H1 (cell line): Measurements from ENCODE around the gene CPXM2. TPM values are rescaled to one million over a fixed set of nuclear protein-coding genes. Genes with fewer than 3 reads are reported as not detected.
A peak's percentile ranks its signal among the peaks of the same experiment; 100 is the strongest.

Experiments used
- CTCF ChIA-PET: fragments of 300-600 bp; sonication (Branson Sonifier 250); formaldehyde crosslinking; loops from one replicate; lab custom pipeline; 2021; ENCODE audit not compliant: partially characterized antibody; lab: Charles Lee
- POLR2A ChIA-PET: fragments of 300-600 bp; sonication (Branson Sonifier 250); formaldehyde crosslinking; loops from one replicate; lab custom pipeline; 2021; ENCODE audit warnings: inconsistent platforms; ENCODE audit not compliant: partially characterized antibody; lab: Charles Lee
- DNase-seq, 2 experiments: peaks; one replicate each; pipeline versions ENCODE4 v3.0.0 to v3.0.0-alpha.2; 2010 to 2022; ENCODE audit warnings: low spot score in 2 of 2, low read depth in 1 of 2, mixed read lengths in 1 of 2
- FAIRE-seq: peaks from 2 replicates; lab custom pipeline; 2011; peaks lifted over from hg19 to GRCh38; lab: Jason Lieb, UNC
- H2AFZ ChIP-seq: 2 replicates; pipeline ENCODE4 v1.8.1; 2012; ENCODE audit warnings: low read length, inconsistent platforms
- H2AK5ac ChIP-seq: 2 replicates; pipeline ENCODE4 v1.6.1; 2013; ENCODE audit warnings: low read depth, low read length
- H2BK120ac ChIP-seq: replicated peaks from 2 replicates; pipeline ENCODE3; 2013; ENCODE audit warnings: low read depth, low read length, inconsistent platforms
- H2BK12ac ChIP-seq: 2 replicates; pipeline ENCODE4 v1.6.1; 2013; ENCODE audit warnings: low read depth, low read length
- H2BK15ac ChIP-seq: 2 replicates; pipeline ENCODE4 v1.6.1; 2013; ENCODE audit warnings: low read length
- H2BK20ac ChIP-seq: 2 replicates; pipeline ENCODE4 v1.6.1; 2013; ENCODE audit warnings: low read length
- H2BK5ac ChIP-seq: 2 replicates; pipeline ENCODE4 v1.6.1; 2013; ENCODE audit warnings: low read depth, low read length
- H3K14ac ChIP-seq: 2 replicates; pipeline ENCODE4 v1.6.1; 2013; ENCODE audit warnings: inconsistent platforms; ENCODE audit not compliant: insufficient read length
- H3K18ac ChIP-seq: 2 replicates; pipeline ENCODE4 v1.6.1; 2013; ENCODE audit warnings: low read length; ENCODE audit errors: extremely low read depth
- H3K23ac ChIP-seq: 2 replicates; pipeline ENCODE4 v1.6.1; 2013; ENCODE audit warnings: inconsistent platforms; ENCODE audit not compliant: insufficient read length
- H3K23me2 ChIP-seq: 2 replicates; pipeline ENCODE4 v1.6.1; 2013; ENCODE audit warnings: low read depth, low read length
- H3K27ac ChIP-seq: 2 replicates; pipeline ENCODE4 v1.6.1; 2011; ENCODE audit warnings: low read depth, low read length, inconsistent platforms
- H3K27me3 ChIP-seq, 4 experiments: replicated peaks in 1 of 4; 1 replicate in 1 of 4; 2 replicates in 3 of 4; pipeline versions ENCODE4 v1.6.1 to v1.8.1; 2011 to 2013; ENCODE audit warnings: low read length in 3 of 4, mild to moderate bottlenecking in 3 of 4, inconsistent platforms in 2 of 4, mixed read lengths in 2 of 4, moderate library complexity in 1 of 4; ENCODE audit not compliant: control insufficient read depth in 3 of 4, insufficient read depth in 3 of 4; ENCODE audit errors: extremely low read depth in 1 of 4
- H3K36me3 ChIP-seq, 4 experiments: 2 replicates each; pipeline versions ENCODE4 v1.6.1 to v1.8.1; 2011 to 2013; ENCODE audit warnings: mild to moderate bottlenecking in 4 of 4, low read length in 3 of 4, moderate library complexity in 2 of 4, control low read depth in 1 of 4, inconsistent platforms in 1 of 4; ENCODE audit not compliant: insufficient read depth in 4 of 4, control insufficient read depth in 2 of 4
- H3K4ac ChIP-seq: replicated peaks from 2 replicates; pipeline ENCODE3; 2013; ENCODE audit warnings: low read length, low read depth, mixed read lengths, inconsistent platforms; ENCODE audit not compliant: insufficient read length
- H3K4me1 ChIP-seq, 4 experiments: replicated peaks in 1 of 4; 1 replicate in 1 of 4; 2 replicates in 3 of 4; pipeline versions ENCODE4 v1.6.1 to v1.8.1; 2011 to 2013; ENCODE audit warnings: low read length in 3 of 4, inconsistent platforms in 2 of 4, mixed read lengths in 1 of 4; ENCODE audit not compliant: insufficient read depth in 4 of 4, control insufficient read depth in 3 of 4
- H3K4me2 ChIP-seq, 2 experiments: 2 replicates each; pipeline versions ENCODE4 v1.6.1 to v1.8.1; 2011 to 2013; ENCODE audit warnings: low read depth in 2 of 2, low read length in 2 of 2, control low read depth in 1 of 2, inconsistent platforms in 1 of 2, mild to moderate bottlenecking in 1 of 2; ENCODE audit not compliant: insufficient read depth in 1 of 2
- H3K4me3 ChIP-seq, 4 experiments: fragments of 200-600, 300-600 bp in 1 of 4; sonication (generic), shearing (Covaris generic), sonication (Bioruptor Twin) in 1 of 4; 2 replicates each; pipeline versions ENCODE4 v1.5.1 to v1.8.1; 2011 to 2016; ENCODE audit warnings: low read length in 4 of 4, low read depth in 3 of 4, control low read depth in 2 of 4, inconsistent platforms in 2 of 4, mild to moderate bottlenecking in 2 of 4, mixed read lengths in 1 of 4, moderate library complexity in 1 of 4; ENCODE audit not compliant: insufficient read depth in 2 of 4; ENCODE audit errors: extremely low read depth in 1 of 4
- H3K56ac ChIP-seq: replicated peaks from 2 replicates; pipeline ENCODE3; 2013; ENCODE audit warnings: low read depth, mild to moderate bottlenecking, mixed read lengths, low read length, inconsistent platforms; ENCODE audit not compliant: insufficient read length
- H3K79me1 ChIP-seq: 2 replicates; pipeline ENCODE4 v1.6.1; 2013; ENCODE audit warnings: low read depth, low read length, control low read depth
- H3K79me2 ChIP-seq, 2 experiments: 2 replicates each; pipeline versions ENCODE4 v1.6.1 to v1.8.1; 2012 to 2013; ENCODE audit warnings: low read length in 2 of 2, mild to moderate bottlenecking in 2 of 2, inconsistent platforms in 1 of 2; ENCODE audit not compliant: insufficient read depth in 2 of 2, control insufficient read depth in 1 of 2
- H3K9ac ChIP-seq, 4 experiments: replicated peaks in 1 of 4; 1 replicate in 1 of 4; 2 replicates in 3 of 4; pipeline versions ENCODE4 v1.6.1 to v1.8.1; 2011 to 2013; ENCODE audit warnings: low read depth in 3 of 4, low read length in 3 of 4, control low read depth in 2 of 4, mild to moderate bottlenecking in 2 of 4, moderate library complexity in 2 of 4, inconsistent platforms in 1 of 4; ENCODE audit errors: extremely low read depth in 1 of 4
- H3K9me3 ChIP-seq, 2 experiments: 2 replicates each; pipeline versions ENCODE4 v1.6.1 to v1.8.1; 2012 to 2013; ENCODE audit warnings: mild to moderate bottlenecking in 2 of 2, moderate library complexity in 2 of 2, control low read depth in 1 of 2, inconsistent platforms in 1 of 2, low read depth in 1 of 2, low read length in 1 of 2, mixed read lengths in 1 of 2; ENCODE audit not compliant: insufficient read depth in 2 of 2
- H4K20me1 ChIP-seq, 2 experiments: replicated peaks in 1 of 2; 2 replicates each; pipeline versions ENCODE3 to v1.8.1; 2011 to 2013; ENCODE audit warnings: inconsistent platforms in 2 of 2, low read length in 2 of 2, mild to moderate bottlenecking in 1 of 2; ENCODE audit not compliant: insufficient read depth in 2 of 2, control insufficient read depth in 1 of 2
- H4K5ac ChIP-seq: 2 replicates; pipeline ENCODE4 v1.6.1; 2013; ENCODE audit warnings: low read length, low read depth, mixed read lengths, inconsistent platforms; ENCODE audit not compliant: insufficient read length
- H4K8ac ChIP-seq: 2 replicates; pipeline ENCODE4 v1.8.0; 2013; ENCODE audit warnings: mild to moderate bottlenecking, moderate library complexity, low read length, inconsistent platforms; ENCODE audit not compliant: insufficient read depth; ENCODE audit errors: extremely low read depth
- H4K91ac ChIP-seq: replicated peaks from 2 replicates; pipeline ENCODE3; 2013; ENCODE audit warnings: low read length, mixed read lengths, inconsistent platforms; ENCODE audit not compliant: insufficient read length
- CHD1 ChIP-seq: IDR thresholded peaks from 2 replicates; pipeline ENCODE4 v1.6.1; 2012; ENCODE audit warnings: low read depth, low read length, improper control_type of control experiment
- GABPA ChIP-seq: IDR thresholded peaks from 2 replicates; pipeline ENCODE4 v1.6.1; 2011; ENCODE audit warnings: mild to moderate bottlenecking, low read length, moderate library complexity, borderline replicate concordance; ENCODE audit not compliant: insufficient read depth
- HDAC2 ChIP-seq, 2 experiments: fragments of 300-600 bp in 1 of 2; sonication (generic) in 1 of 2; IDR thresholded peaks; 2 replicates each; pipeline ENCODE4 v1.6.1; 2011 to 2012; ENCODE audit warnings: low read depth in 2 of 2, low read length in 2 of 2, mild to moderate bottlenecking in 2 of 2, moderate library complexity in 2 of 2, borderline replicate concordance in 1 of 2, inconsistent platforms in 1 of 2
- RAD21 ChIP-seq, 2 experiments: IDR thresholded peaks in 1 of 2; conservative IDR thresholded peaks in 1 of 2; 2 replicates each; pipeline ENCODE4 v1.6.1; 2011; ENCODE audit warnings: low read depth in 2 of 2, low read length in 2 of 2, improper control_type of control experiment in 1 of 2, inconsistent platforms in 1 of 2, mild to moderate bottlenecking in 1 of 2, moderate library complexity in 1 of 2
- RNF2 ChIP-seq: fragments of 200-900, 300-1000 bp; sonication (generic); IDR thresholded peaks from 2 replicates; pipeline ENCODE4 v1.7.1; 2016; ENCODE audit warnings: borderline replicate concordance, low read depth, mild to moderate bottlenecking, antibody characterized with exemption, low read length; ENCODE audit not compliant: poor library complexity, severe bottlenecking; ENCODE audit errors: missing control alignments
- WGBS, 2 experiments: shearing (Covaris generic) in 1 of 2; methylation state at CpG; one replicate each; pipeline versions ENCODE4 v1.1.6 to v1.1.7; 2013 to 2015; ENCODE audit warnings: low lambda C conversion rate in 2 of 2, mixed read lengths in 2 of 2, inconsistent platforms in 1 of 2, low coverage in 1 of 2, missing lambda C conversion rate in 1 of 2; ENCODE audit not compliant: insufficient replicate concordance in 2 of 2, insufficient coverage in 1 of 2, insufficient read length in 1 of 2; ENCODE audit errors: extremely low coverage in 1 of 2, missing lambda C conversion rate in 1 of 2; 5-methylcytosine and 5-hydroxymethylcytosine counted together
- polyA plus RNA-seq, 7 experiments: library from polyadenylated mRNA; depleted of rRNA in 3 of 7; stranded (reverse) in 5 of 7; unstranded in 2 of 7; fragments of >200 nt in 5 of 7; fragments of 200-250 nt in 2 of 7; gene quantifications; 1 replicate in 5 of 7; 2 replicates in 1 of 7; 4 replicates in 1 of 7; pipeline versions ENCODE4 v1.2.1 to v1.2.3, GENCODE V29; 2011 to 2013; ENCODE audit warnings: missing spikeins in 2 of 7, mixed read lengths in 2 of 7
- total RNA-seq: library from RNA; stranded (reverse); fragmentation: NEBNext Ultra II Directional; extraction: Animal tissue kit (Norgen Biotek cat#: 25700); gene quantifications from 2 replicates; pipeline ENCODE4 v1.2.1, GENCODE V29; 2021
- TF ChIP-seq, protein P1 (sequence below), 3 experiments: IDR thresholded peaks; 1 replicate in 2 of 3; 2 replicates in 1 of 3; pipeline versions ENCODE4 v1.5.1 to v1.6.1; 2011; ENCODE audit warnings: low read length in 3 of 3, mild to moderate bottlenecking in 3 of 3, inconsistent platforms in 2 of 3, low read depth in 1 of 3, moderate library complexity in 1 of 3; ENCODE audit not compliant: insufficient read depth in 1 of 3; ENCODE audit errors: control extremely low read depth in 1 of 3
- TF ChIP-seq, protein P2 (sequence below): IDR thresholded peaks from 2 replicates; pipeline ENCODE4 v1.6.1; 2011; ENCODE audit warnings: low read length, improper control_type of control experiment

Gene CPXM2
- total and polyA plus RNA-seq, 2 of the 8 experiments (the other 6 are each of a cell fraction or from before 2014, with no cell fraction given) = 2.4 to 2.9 TPM

DNA sequence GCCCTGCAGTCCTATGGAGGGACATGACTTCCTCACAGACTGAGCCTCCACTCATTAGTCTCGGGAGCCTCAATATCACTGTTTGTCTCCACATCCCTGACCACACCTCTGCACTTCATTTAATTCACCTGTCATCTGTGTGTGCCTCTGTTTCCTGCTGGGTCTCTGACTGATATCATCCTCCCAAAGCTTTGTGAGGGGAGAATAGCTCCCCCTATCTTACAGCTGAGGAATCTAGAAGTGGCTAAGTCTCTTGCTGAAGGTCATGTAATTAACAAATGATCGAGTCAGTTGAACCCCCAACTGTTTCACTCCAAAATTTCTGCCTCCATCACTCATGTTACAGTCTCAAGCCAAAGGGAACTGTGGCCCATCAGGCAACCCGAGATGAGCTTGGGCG, 5.5 kb upstream of the CPXM2 start:
- Histone ChIP-seq H3K23ac (no peak overlapping the region), H4K91ac (no peak overlapping the region), H3K23me2 (no peaks in the 10 kb centered on the region; the same call in 1 of the 2 replicates), H4K20me1 (no peaks in the 10 kb centered on the region), H3K36me3 (no peaks in the 10 kb centered on the region), H3K4ac (no peak overlapping the region), H3K9ac (no peak overlapping the region), H2AFZ (no peak overlapping the region), H3K4me2 (no peak overlapping the region), H3K56ac (no peak overlapping the region), H4K5ac (no peak overlapping the region), H2BK120ac (no peak overlapping the region), H3K79me2 (no peaks in the 10 kb centered on the region), H2AK5ac (no peak overlapping the region), H3K4me1 (peaks cover 0 to 2% (median under 1%) of the 10 kb centered on the region in 4 experiments; a peak in 1 of 7 replicates), H2BK20ac (no peak overlapping the region)
- ChIA-PET POLR2A (interaction anchor here (1.2 kb wide), 1 partner anchor 16 kb away, joined by 4 read pairs; no protein-coding TSS in a partner anchor), CTCF (interaction anchor here (0.8 to 3.6 kb wide), 25 partner anchors 8 to 716 kb away, joined by 3 to 18 read pairs (median 5); no protein-coding TSS in a partner anchor)
- TF ChIP-seq CHD1 (no peak), HDAC2 (IDR thresholded peaks at IDR 0.05; ENCODE audit: borderline replicate concordance in 1 of 2, low read depth in 2 of 2, low read length in 2 of 2) (no peak), GABPA (no peak), RAD21 (IDR thresholded peaks at IDR 0.05 in 1 of 2, conservative IDR thresholded peaks at IDR 0.05 in 1 of 2; ENCODE audit: low read depth in 2 of 2, low read length in 2 of 2) (peak; percentile 69 to 76), RNF2 (no peak)
- TF ChIP-seq, protein P1, sequence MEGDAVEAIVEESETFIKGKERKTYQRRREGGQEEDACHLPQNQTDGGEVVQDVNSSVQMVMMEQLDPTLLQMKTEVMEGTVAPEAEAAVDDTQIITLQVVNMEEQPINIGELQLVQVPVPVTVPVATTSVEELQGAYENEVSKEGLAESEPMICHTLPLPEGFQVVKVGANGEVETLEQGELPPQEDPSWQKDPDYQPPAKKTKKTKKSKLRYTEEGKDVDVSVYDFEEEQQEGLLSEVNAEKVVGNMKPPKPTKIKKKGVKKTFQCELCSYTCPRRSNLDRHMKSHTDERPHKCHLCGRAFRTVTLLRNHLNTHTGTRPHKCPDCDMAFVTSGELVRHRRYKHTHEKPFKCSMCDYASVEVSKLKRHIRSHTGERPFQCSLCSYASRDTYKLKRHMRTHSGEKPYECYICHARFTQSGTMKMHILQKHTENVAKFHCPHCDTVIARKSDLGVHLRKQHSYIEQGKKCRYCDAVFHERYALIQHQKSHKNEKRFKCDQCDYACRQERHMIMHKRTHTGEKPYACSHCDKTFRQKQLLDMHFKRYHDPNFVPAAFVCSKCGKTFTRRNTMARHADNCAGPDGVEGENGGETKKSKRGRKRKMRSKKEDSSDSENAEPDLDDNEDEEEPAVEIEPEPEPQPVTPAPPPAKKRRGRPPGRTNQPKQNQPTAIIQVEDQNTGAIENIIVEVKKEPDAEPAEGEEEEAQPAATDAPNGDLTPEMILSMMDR (IDR thresholded peaks at IDR 0.05; ENCODE audit: control extremely low read depth in 1 of 3, insufficient read depth in 1 of 3, low read depth in 1 of 3, low read length in 3 of 3) = peak in 2 of 3 experiments; percentile 57 to 85; a peak in 3 of 4 replicates
- TF ChIP-seq, protein P2, sequence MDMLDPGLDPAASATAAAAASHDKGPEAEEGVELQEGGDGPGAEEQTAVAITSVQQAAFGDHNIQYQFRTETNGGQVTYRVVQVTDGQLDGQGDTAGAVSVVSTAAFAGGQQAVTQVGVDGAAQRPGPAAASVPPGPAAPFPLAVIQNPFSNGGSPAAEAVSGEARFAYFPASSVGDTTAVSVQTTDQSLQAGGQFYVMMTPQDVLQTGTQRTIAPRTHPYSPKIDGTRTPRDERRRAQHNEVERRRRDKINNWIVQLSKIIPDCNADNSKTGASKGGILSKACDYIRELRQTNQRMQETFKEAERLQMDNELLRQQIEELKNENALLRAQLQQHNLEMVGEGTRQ = no peak
- TF ChIP-seq, all 59 proteins: peak for 2
- no peak overlapping the region; the same call in 1 of the 2 replicates for H3K18ac ChIP-seq
- DNase-seq (no peak), FAIRE-seq (peak; percentile 88)
- 78% methylated on average over 4 of the region's 4 CpGs; no CpG with 5 or more reads in 1 of the 2 experiments for WGBS, 2 experiments
- H2BK12ac ChIP-seq = no peak overlapping the region
- H3K27ac ChIP-seq = no peak overlapping the region
- H3K27me3 ChIP-seq = peaks cover 0 to 12% (median 7%) of the 10 kb centered on the region in 4 experiments; a peak in 5 of 7 replicates
- no peak overlapping the region for H2BK15ac ChIP-seq
- H3K4me3 ChIP-seq = no peak overlapping the region
- no peaks in the 10 kb centered on the region for H3K79me1 ChIP-seq
- peaks cover 3 to 6% of the 10 kb centered on the region in 2 experiments; a peak in 2 of 4 replicates for H3K9me3 ChIP-seq
- peak overlapping the region; percentile 57; the same call in 1 of the 2 replicates for H4K8ac ChIP-seq
- H3K14ac ChIP-seq = no peak overlapping the region
- H2BK5ac ChIP-seq = no peak overlapping the region
